A549 (cell line): ENCODE data around the gene NRXN3. TPM values are rescaled to one million over a fixed set of nuclear protein-coding genes. Genes with fewer than 3 reads are reported as not detected.

Source experiments
- ATAC-seq, 2 experiments: fragments of 200-7000 bp in 1 of 2; fragments of >200 bp in 1 of 2; cut with Nextera tagmentation in 1 of 2; cut with Tn5 transposase in 1 of 2; 3 replicates each; pipeline versions ENCODE4 v1.8.0 to v1.9.1; 2018 to 2020; ENCODE audit warnings: mild to moderate bottlenecking in 1 of 2, moderate library complexity in 1 of 2
- CTCF ChIA-PET: fragments of 300-600 bp; sonication (Branson Sonifier 250); formaldehyde crosslinking; extraction: SDS; loops from one replicate; lab custom pipeline; 2021; ENCODE audit warnings: antibody characterized with exemption, inconsistent platforms; lab: Yijun Ruan, JAX
- POLR2A ChIA-PET: fragments of 350-600 bp; formaldehyde crosslinking; extraction: SDS; loops from one replicate; lab custom pipeline; 2021; ENCODE audit warnings: antibody characterized with exemption, inconsistent platforms; lab: Yijun Ruan, JAX
- DNase-seq, 2 experiments: peaks; one replicate each; pipeline versions ENCODE4 v3.0.0 to v3.0.0-alpha.2; 2011 to 2016; ENCODE audit warnings: low read depth in 1 of 2, low spot score in 1 of 2
- FAIRE-seq: peaks from 2 replicates; lab custom pipeline; 2011; peaks lifted over from hg19 to GRCh38; lab: Jason Lieb, UNC
- H3K27ac ChIP-seq, 2 experiments: fragments of >200 bp; sonication (Bioruptor Twin); formaldehyde crosslinking; 3 replicates each; pipeline ENCODE4 v1.5.1; 2016 to 2017
- H3K4me1 ChIP-seq: fragments of >200 bp; sonication (Bioruptor Twin); formaldehyde crosslinking; 3 replicates; pipeline ENCODE4 v1.6.1; 2016
- H3K4me2 ChIP-seq: fragments of >200 bp; sonication (Bioruptor Twin); formaldehyde crosslinking; 3 replicates; pipeline ENCODE4 v1.6.1; 2016
- H3K4me3 ChIP-seq: fragments of >200 bp; sonication (Bioruptor Twin); formaldehyde crosslinking; 3 replicates; pipeline ENCODE4 v1.5.1; 2016
- H3K9me3 ChIP-seq: fragments of >200 bp; sonication (Bioruptor Twin); formaldehyde crosslinking; 3 replicates; pipeline ENCODE4 v1.6.1; 2016
- BCL3 ChIP-seq: fragments of >200 bp; sonication (Bioruptor Twin); formaldehyde crosslinking; IDR thresholded peaks from 3 replicates; pipeline ENCODE4 v1.6.1; 2016
- CBX2 ChIP-seq: fragments of 200-600 bp; sonication (generic); IDR thresholded peaks from 2 replicates; pipeline ENCODE4 v1.6.1; 2016; ENCODE audit warnings: low read depth, mild to moderate bottlenecking, borderline replicate concordance
- CEBPB ChIP-seq, 2 experiments: fragments of >200 bp in 1 of 2; sonication (Bioruptor Twin) in 1 of 2; formaldehyde crosslinking in 1 of 2; IDR thresholded peaks; 2 replicates each; pipeline ENCODE4 v1.6.1; 2012 to 2016
- CHD2 ChIP-seq: fragments of 150-350 bp; IDR thresholded peaks from 2 replicates; pipeline ENCODE4 v1.6.1; 2014; ENCODE audit warnings: low read length; ENCODE audit not compliant: partially characterized antibody
- CTCF ChIP-seq: fragments of >200 bp; sonication (Bioruptor Twin); formaldehyde crosslinking; IDR thresholded peaks from 3 replicates; pipeline ENCODE4 v1.5.1; 2016
- E2F6 ChIP-seq: IDR thresholded peaks from 2 replicates; pipeline ENCODE4 v1.6.1; 2012; ENCODE audit warnings: low read depth, borderline replicate concordance
- EHMT2 ChIP-seq: fragments of 200-600 bp; sonication (generic); IDR thresholded peaks from 2 replicates; pipeline ENCODE4 v1.6.1; 2016; ENCODE audit warnings: antibody characterized with exemption, low read depth, mild to moderate bottlenecking, moderate library complexity
- ESRRA ChIP-seq: fragments of 150-350 bp; IDR thresholded peaks from 2 replicates; pipeline ENCODE4 v1.6.1; 2014; ENCODE audit warnings: mild to moderate bottlenecking, low read length, borderline replicate concordance
- FOSB ChIP-seq: fragments of 250-450 bp; sonication (Bioruptor Pico); IDR thresholded peaks from 2 replicates; pipeline ENCODE4 v1.5.0; 2020; ENCODE audit warnings: mild to moderate bottlenecking, moderate library complexity
- HMGXB4 ChIP-seq: fragments of 250-450 bp; sonication (Bioruptor Pico); IDR thresholded peaks from 2 replicates; pipeline ENCODE4 v1.5.0; 2021; ENCODE audit warnings: mild to moderate bottlenecking, moderate library complexity, borderline replicate concordance
- HOXA7 ChIP-seq: fragments of 250-450 bp; sonication (Bioruptor Pico); IDR thresholded peaks from 2 replicates; pipeline ENCODE4 v1.5.0; 2020; ENCODE audit warnings: mild to moderate bottlenecking, moderate library complexity
- HOXB5 ChIP-seq: fragments of 250-450 bp; sonication (Bioruptor Pico); IDR thresholded peaks from 2 replicates; pipeline ENCODE4 v1.5.0; 2020; ENCODE audit warnings: mild to moderate bottlenecking, moderate library complexity
- KDM5A ChIP-seq: fragments of 200-600 bp; sonication (generic); IDR thresholded peaks from 2 replicates; pipeline ENCODE4 v1.6.1; 2016; ENCODE audit warnings: antibody characterized with exemption, mild to moderate bottlenecking
- MAX ChIP-seq: IDR thresholded peaks from 2 replicates; pipeline ENCODE4 v1.6.1; 2012
- MAZ ChIP-seq: fragments of 150-350 bp; IDR thresholded peaks from 2 replicates; pipeline ENCODE4 v1.6.1; 2014; ENCODE audit warnings: antibody characterized with exemption, low read depth, low read length, borderline replicate concordance
- PBX3 ChIP-seq: IDR thresholded peaks from 2 replicates; pipeline ENCODE4 v1.6.1; 2012
- POLR2AphosphoS2 ChIP-seq: conservative IDR thresholded peaks from 2 replicates; pipeline ENCODE4 v1.6.1; 2012; ENCODE audit warnings: low read length, improper control_type of control experiment, inconsistent platforms
- RAD21 ChIP-seq, 2 experiments: fragments of >200 bp in 1 of 2; sonication (Bioruptor Twin) in 1 of 2; formaldehyde crosslinking in 1 of 2; IDR thresholded peaks in 1 of 2; conservative IDR thresholded peaks in 1 of 2; 2 replicates in 1 of 2; 3 replicates in 1 of 2; pipeline ENCODE4 v1.6.1; 2012 to 2018; ENCODE audit warnings: inconsistent platforms in 1 of 2
- RCOR1 ChIP-seq: fragments of 150-350 bp; IDR thresholded peaks from 2 replicates; pipeline ENCODE4 v1.6.1; 2014; ENCODE audit warnings: antibody characterized with exemption, low read length, low read depth
- RFX5 ChIP-seq: fragments of 450-650 bp; IDR thresholded peaks from 2 replicates; pipeline ENCODE4 v1.7.1; 2014; ENCODE audit warnings: antibody characterized with exemption, mild to moderate bottlenecking, moderate library complexity
- RNF2 ChIP-seq: fragments of 200-600 bp; sonication (generic); IDR thresholded peaks from 2 replicates; pipeline ENCODE4 v1.6.1; 2016; ENCODE audit warnings: low read depth, mild to moderate bottlenecking, antibody characterized with exemption, moderate library complexity, borderline replicate concordance
- SMC3 ChIP-seq: fragments of >200 bp; sonication (Bioruptor Twin); formaldehyde crosslinking; IDR thresholded peaks from 3 replicates; pipeline ENCODE4 v1.6.1; 2018; ENCODE audit warnings: inconsistent platforms
- TP53 ChIP-seq: fragments of 250-450 bp; sonication (Bioruptor Pico); IDR thresholded peaks from 2 replicates; pipeline ENCODE4 v1.5.0; 2021; ENCODE audit warnings: mild to moderate bottlenecking, moderate library complexity
- ZFP36 ChIP-seq: fragments of 450-650 bp; IDR thresholded peaks from 2 replicates; pipeline ENCODE4 v1.6.1; 2014; ENCODE audit warnings: borderline replicate concordance; ENCODE audit not compliant: partially characterized antibody
- ZSCAN20 ChIP-seq: fragments of 250-450 bp; sonication (Bioruptor Pico); IDR thresholded peaks from 2 replicates; pipeline ENCODE4 v1.8.0; 2022; ENCODE audit warnings: mild to moderate bottlenecking, moderate library complexity
- WGBS: methylation state at CpG from one replicate; pipeline ENCODE4 v1.1.6; 2017; ENCODE audit errors: missing lambda C conversion rate; 5-methylcytosine and 5-hydroxymethylcytosine counted together
- polyA plus RNA-seq, 4 experiments: library from polyadenylated mRNA; depleted of rRNA in 3 of 4; stranded (reverse); fragments of >200 nt; fragmentation: RNase III in 1 of 4; extraction: RNeasy Plus Mini Kit Qiagen cat#74134 plus additional on column Dnase treatment in 1 of 4; gene quantifications; 2 replicates in 3 of 4; 3 replicates in 1 of 4; pipeline ENCODE4 v1.2.3, GENCODE V29; 2011 to 2017

Gene NRXN3
- polyA plus RNA-seq, 2 of the 4 experiments (the other 2 are of a cell fraction), result 0.62 to 2.3 TPM

GRCh38 chr14:78657451-78657850 lies 487.3 kb downstream of the NRXN3 start:
- ChIA-PET POLR2A (no interaction called here), CTCF (no interaction called here)
- H3K9me3 ChIP-seq, result no peaks in the 10 kb centered on the region
- no peaks in the 10 kb centered on the region for H3K4me1 ChIP-seq
- TF ChIP-seq E2F6 (no peak), KDM5A (no peak), CBX2 (no peak), RAD21 (conservative IDR thresholded peaks at IDR 0.05 in 1 of 2, IDR thresholded peaks at IDR 0.05 in 1 of 2) (no peak), ZFP36 (no peak), CHD2 (no peak), CTCF (no peak), RFX5 (no peak), RCOR1 (no peak), HOXA7 (no peak), HOXB5 (CRISPR knock-in tag) (no peak), BCL3 (no peak), POLR2AphosphoS2 (no peak), CEBPB (IDR thresholded peaks at IDR 0.05) (no peak), PBX3 (no peak), HMGXB4 (no peak)
- no peak overlapping the region for H3K4me3 ChIP-seq
- no peak overlapping the region for H3K4me2 ChIP-seq
- no peak for ATAC-seq
- FAIRE-seq, result no peak
- H3K27ac ChIP-seq, result no peak overlapping the region
- DNase-seq, result no peak
- WGBS, result 3% methylated on average over 4 of the region's 4 CpGs

GRCh38 chr14:78664841-78665240 lies 494.7 kb downstream of the NRXN3 start:
- no peak for FAIRE-seq
- DNase-seq, result no peak
- WGBS, result 0% methylated on average over 1 of the region's 1 CpG
- no peak overlapping the region for H3K4me2 ChIP-seq
- H3K9me3 ChIP-seq, result no peaks in the 10 kb centered on the region
- TF ChIP-seq FOSB (CRISPR knock-in tag) (no peak), MAZ (no peak), HMGXB4 (no peak), TP53 (CRISPR knock-in tag) (no peak), ZSCAN20 (no peak), POLR2AphosphoS2 (no peak), RNF2 (no peak), CEBPB (IDR thresholded peaks at IDR 0.05) (no peak), SMC3 (no peak), ESRRA (no peak), EHMT2 (no peak), KDM5A (no peak), CHD2 (no peak), MAX (no peak)
- no peaks in the 10 kb centered on the region for H3K4me1 ChIP-seq
- H3K27ac ChIP-seq, result no peak overlapping the region
- ChIA-PET CTCF (no interaction called here), POLR2A (no interaction called here)
- no peak overlapping the region for H3K4me3 ChIP-seq
- no peak for ATAC-seq
